AG09319 (cell line): Measurements from ENCODE around the gene ZNF511.

Experiments
- DNase-seq: peaks from one replicate; pipeline ENCODE4 v3.0.0-alpha.2; 2010; ENCODE audit warnings: low read depth; ENCODE audit errors: extremely low read depth
- CTCF ChIP-seq: IDR thresholded peaks from 2 replicates; pipeline ENCODE4 v1.5.1; 2011; ENCODE audit warnings: low read depth, mild to moderate bottlenecking, inconsistent platforms, low read length, moderate library complexity

ZNF511 gene

DNA sequence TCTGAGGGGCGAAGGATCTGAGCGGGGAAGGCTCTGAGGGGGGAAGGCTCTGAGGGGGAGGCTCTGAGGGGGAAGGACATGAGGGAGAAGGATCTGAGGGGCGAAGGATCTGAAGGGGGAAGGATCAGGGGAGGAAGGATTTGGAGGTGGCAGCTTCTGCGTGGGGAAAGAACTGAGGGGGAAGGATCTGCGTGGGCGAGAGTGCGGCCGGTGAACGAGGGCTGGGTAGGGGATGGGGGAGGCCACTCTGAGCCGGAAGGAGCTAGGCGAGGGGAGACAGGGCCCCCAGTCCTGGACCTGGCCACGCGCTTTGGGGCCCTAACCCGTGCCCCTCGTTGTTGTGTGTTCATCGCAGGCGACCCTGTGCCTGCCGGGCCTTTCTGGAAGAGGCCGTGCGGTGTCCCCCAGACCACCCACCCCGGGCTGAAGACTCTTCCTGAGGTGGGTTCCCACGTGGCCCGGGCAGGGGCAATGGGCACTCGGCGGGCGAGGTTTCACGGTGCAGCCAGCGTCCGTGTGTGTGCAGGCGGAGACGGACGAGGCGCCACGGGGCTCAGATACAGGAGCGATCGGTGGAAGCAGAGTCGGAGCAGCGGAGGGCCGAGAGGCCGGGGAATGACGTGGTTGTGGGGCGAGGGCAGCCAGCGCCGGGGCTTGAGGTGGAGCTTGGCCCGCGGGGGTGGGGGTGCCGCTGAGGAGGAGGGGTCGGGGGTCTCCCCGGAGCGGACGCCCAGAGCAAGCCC is 26.0 kb downstream of the ZNF511 start:
- no peak for DNase-seq
- no peak for TF ChIP-seq CTCF

DNA sequence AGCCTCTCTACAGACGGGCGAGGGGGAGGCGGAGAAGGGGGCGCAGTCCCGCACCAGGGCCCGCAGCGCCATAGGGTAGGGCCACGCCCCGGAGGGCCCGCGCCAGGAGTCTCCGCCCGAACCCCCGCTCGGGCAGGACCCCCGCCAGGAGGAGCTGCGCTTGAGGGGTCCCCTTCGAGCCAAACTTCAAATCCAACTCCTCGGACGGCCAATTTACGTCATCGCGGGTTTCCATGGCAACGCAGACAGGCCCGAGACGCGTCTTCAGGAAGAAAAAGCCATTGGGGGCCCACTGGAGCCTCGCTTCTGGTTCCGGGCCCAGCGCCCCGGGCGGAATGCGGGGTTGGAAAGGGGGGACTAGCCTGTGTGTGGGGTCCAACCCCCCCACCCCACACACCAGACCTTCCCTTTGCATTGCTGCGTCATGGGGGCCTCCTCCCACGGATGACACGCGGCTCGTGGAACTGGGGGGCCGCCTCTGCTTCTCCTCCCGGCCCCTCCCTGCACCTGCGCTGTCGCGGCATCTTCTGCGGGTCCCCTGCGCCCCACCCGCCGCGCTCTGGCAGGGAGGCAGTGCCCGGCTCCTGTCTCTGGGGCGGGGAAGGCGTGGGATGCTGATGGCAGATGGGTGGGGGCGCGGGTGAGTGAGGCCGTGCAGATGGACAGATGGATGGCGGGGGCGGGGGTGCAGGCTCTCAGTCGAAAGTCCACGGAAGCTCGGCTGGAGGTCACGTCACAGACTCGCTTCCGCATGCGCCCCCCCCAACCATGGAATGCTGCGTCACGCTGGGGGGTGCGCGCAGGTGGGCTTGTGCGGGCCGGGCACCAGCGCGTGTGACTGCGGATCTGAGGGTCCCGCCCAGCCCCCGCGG is 26.8 kb downstream of the ZNF511 start:
- DNase-seq = no peak
- no peak for TF ChIP-seq CTCF

DNA sequence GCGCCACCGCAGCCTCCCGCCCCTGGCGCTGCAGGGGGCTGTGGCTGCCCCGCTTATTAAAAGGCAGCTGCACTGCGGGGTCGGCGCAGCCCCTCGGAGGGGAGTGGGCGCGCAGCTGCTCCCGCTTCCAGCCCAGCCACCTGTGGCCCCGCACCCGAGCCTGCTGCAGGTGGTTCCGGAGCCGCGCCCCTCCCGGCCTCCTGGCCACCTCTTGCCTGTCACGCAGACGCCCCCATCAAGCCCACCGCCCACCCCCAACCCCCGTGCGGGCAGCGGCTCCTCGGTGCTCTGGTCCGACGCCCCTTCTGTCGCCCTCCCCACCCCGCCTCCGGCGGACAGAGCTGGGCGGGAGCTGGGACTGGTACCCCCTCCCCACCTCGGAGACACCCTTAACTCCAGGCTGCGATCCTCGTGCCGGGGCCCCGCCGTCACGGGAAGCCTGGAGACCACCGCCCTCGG is 27.4 kb downstream of the ZNF511 start:
- no peak for DNase-seq
- TF ChIP-seq CTCF = no peak

GRCh38 chr10:133336577-133337369 is 28.1 kb downstream of the ZNF511 start, which contains the start of gene CALY:
Gene CALY (minus strand): TSS chr10:133336896. CDS start chr10:133328989, 7,907 bp downstream.
- no peak for DNase-seq
- no peak for TF ChIP-seq CTCF

GRCh38 chr10:133337370-133337725 is 28.6 kb downstream of the ZNF511 start:
- TF ChIP-seq CTCF = no peak
- DNase-seq = no peak

GRCh38 chr10:133338080-133339071 is 29.7 kb downstream of the ZNF511 start:
- TF ChIP-seq CTCF = no peak; the same call in 1 of the 2 replicates
- no peak for DNase-seq
